H1 (cell line): ENCODE results near the gene ATP11A. TPM values are rescaled to one million over a fixed set of nuclear protein-coding genes. Genes with fewer than 3 reads are reported as not detected.

Experiments used
- CTCF ChIA-PET: fragments of 300-600 bp; sonication (Branson Sonifier 250); formaldehyde crosslinking; loops from one replicate; lab custom pipeline; 2021; ENCODE audit not compliant: partially characterized antibody; lab: Charles Lee
- POLR2A ChIA-PET: fragments of 300-600 bp; sonication (Branson Sonifier 250); formaldehyde crosslinking; loops from one replicate; lab custom pipeline; 2021; ENCODE audit warnings: inconsistent platforms; ENCODE audit not compliant: partially characterized antibody; lab: Charles Lee
- DNase-seq, 2 experiments: peaks; one replicate each; pipeline versions ENCODE4 v3.0.0 to v3.0.0-alpha.2; 2010 to 2022; ENCODE audit warnings: low spot score in 2 of 2, low read depth in 1 of 2, mixed read lengths in 1 of 2
- FAIRE-seq: peaks from 2 replicates; lab custom pipeline; 2011; peaks lifted over from hg19 to GRCh38; lab: Jason Lieb, UNC
- H2AFZ ChIP-seq: 2 replicates; pipeline ENCODE4 v1.8.1; 2012; ENCODE audit warnings: low read length, inconsistent platforms
- H2AK5ac ChIP-seq: 2 replicates; pipeline ENCODE4 v1.6.1; 2013; ENCODE audit warnings: low read depth, low read length
- H2BK120ac ChIP-seq: replicated peaks from 2 replicates; pipeline ENCODE3; 2013; ENCODE audit warnings: low read depth, low read length, inconsistent platforms
- H2BK12ac ChIP-seq: 2 replicates; pipeline ENCODE4 v1.6.1; 2013; ENCODE audit warnings: low read depth, low read length
- H2BK15ac ChIP-seq: 2 replicates; pipeline ENCODE4 v1.6.1; 2013; ENCODE audit warnings: low read length
- H2BK20ac ChIP-seq: 2 replicates; pipeline ENCODE4 v1.6.1; 2013; ENCODE audit warnings: low read length
- H2BK5ac ChIP-seq: 2 replicates; pipeline ENCODE4 v1.6.1; 2013; ENCODE audit warnings: low read depth, low read length
- H3K14ac ChIP-seq: 2 replicates; pipeline ENCODE4 v1.6.1; 2013; ENCODE audit warnings: inconsistent platforms; ENCODE audit not compliant: insufficient read length
- H3K18ac ChIP-seq: 2 replicates; pipeline ENCODE4 v1.6.1; 2013; ENCODE audit warnings: low read length; ENCODE audit errors: extremely low read depth
- H3K23ac ChIP-seq: 2 replicates; pipeline ENCODE4 v1.6.1; 2013; ENCODE audit warnings: inconsistent platforms; ENCODE audit not compliant: insufficient read length
- H3K23me2 ChIP-seq: 2 replicates; pipeline ENCODE4 v1.6.1; 2013; ENCODE audit warnings: low read depth, low read length
- H3K27ac ChIP-seq: 2 replicates; pipeline ENCODE4 v1.6.1; 2011; ENCODE audit warnings: low read depth, low read length, inconsistent platforms
- H3K27me3 ChIP-seq, 4 experiments: replicated peaks in 1 of 4; 1 replicate in 1 of 4; 2 replicates in 3 of 4; pipeline versions ENCODE4 v1.6.1 to v1.8.1; 2011 to 2013; ENCODE audit warnings: low read length in 3 of 4, mild to moderate bottlenecking in 3 of 4, inconsistent platforms in 2 of 4, mixed read lengths in 2 of 4, moderate library complexity in 1 of 4; ENCODE audit not compliant: control insufficient read depth in 3 of 4, insufficient read depth in 3 of 4; ENCODE audit errors: extremely low read depth in 1 of 4
- H3K36me3 ChIP-seq, 4 experiments: 2 replicates each; pipeline versions ENCODE4 v1.6.1 to v1.8.1; 2011 to 2013; ENCODE audit warnings: mild to moderate bottlenecking in 4 of 4, low read length in 3 of 4, moderate library complexity in 2 of 4, control low read depth in 1 of 4, inconsistent platforms in 1 of 4; ENCODE audit not compliant: insufficient read depth in 4 of 4, control insufficient read depth in 2 of 4
- H3K4ac ChIP-seq: replicated peaks from 2 replicates; pipeline ENCODE3; 2013; ENCODE audit warnings: low read length, low read depth, mixed read lengths, inconsistent platforms; ENCODE audit not compliant: insufficient read length
- H3K4me1 ChIP-seq, 4 experiments: replicated peaks in 1 of 4; 1 replicate in 1 of 4; 2 replicates in 3 of 4; pipeline versions ENCODE4 v1.6.1 to v1.8.1; 2011 to 2013; ENCODE audit warnings: low read length in 3 of 4, inconsistent platforms in 2 of 4, mixed read lengths in 1 of 4; ENCODE audit not compliant: insufficient read depth in 4 of 4, control insufficient read depth in 3 of 4
- H3K4me2 ChIP-seq, 2 experiments: 2 replicates each; pipeline versions ENCODE4 v1.6.1 to v1.8.1; 2011 to 2013; ENCODE audit warnings: low read depth in 2 of 2, low read length in 2 of 2, control low read depth in 1 of 2, inconsistent platforms in 1 of 2, mild to moderate bottlenecking in 1 of 2; ENCODE audit not compliant: insufficient read depth in 1 of 2
- H3K4me3 ChIP-seq, 4 experiments: fragments of 200-600, 300-600 bp in 1 of 4; sonication (generic), shearing (Covaris generic), sonication (Bioruptor Twin) in 1 of 4; 2 replicates each; pipeline versions ENCODE4 v1.5.1 to v1.8.1; 2011 to 2016; ENCODE audit warnings: low read length in 4 of 4, low read depth in 3 of 4, control low read depth in 2 of 4, inconsistent platforms in 2 of 4, mild to moderate bottlenecking in 2 of 4, mixed read lengths in 1 of 4, moderate library complexity in 1 of 4; ENCODE audit not compliant: insufficient read depth in 2 of 4; ENCODE audit errors: extremely low read depth in 1 of 4
- H3K56ac ChIP-seq: replicated peaks from 2 replicates; pipeline ENCODE3; 2013; ENCODE audit warnings: low read depth, mild to moderate bottlenecking, mixed read lengths, low read length, inconsistent platforms; ENCODE audit not compliant: insufficient read length
- H3K79me1 ChIP-seq: 2 replicates; pipeline ENCODE4 v1.6.1; 2013; ENCODE audit warnings: low read depth, low read length, control low read depth
- H3K79me2 ChIP-seq, 2 experiments: 2 replicates each; pipeline versions ENCODE4 v1.6.1 to v1.8.1; 2012 to 2013; ENCODE audit warnings: low read length in 2 of 2, mild to moderate bottlenecking in 2 of 2, inconsistent platforms in 1 of 2; ENCODE audit not compliant: insufficient read depth in 2 of 2, control insufficient read depth in 1 of 2
- H3K9ac ChIP-seq, 4 experiments: replicated peaks in 1 of 4; 1 replicate in 1 of 4; 2 replicates in 3 of 4; pipeline versions ENCODE4 v1.6.1 to v1.8.1; 2011 to 2013; ENCODE audit warnings: low read depth in 3 of 4, low read length in 3 of 4, control low read depth in 2 of 4, mild to moderate bottlenecking in 2 of 4, moderate library complexity in 2 of 4, inconsistent platforms in 1 of 4; ENCODE audit errors: extremely low read depth in 1 of 4
- H3K9me3 ChIP-seq, 2 experiments: 2 replicates each; pipeline versions ENCODE4 v1.6.1 to v1.8.1; 2012 to 2013; ENCODE audit warnings: mild to moderate bottlenecking in 2 of 2, moderate library complexity in 2 of 2, control low read depth in 1 of 2, inconsistent platforms in 1 of 2, low read depth in 1 of 2, low read length in 1 of 2, mixed read lengths in 1 of 2; ENCODE audit not compliant: insufficient read depth in 2 of 2
- H4K20me1 ChIP-seq, 2 experiments: replicated peaks in 1 of 2; 2 replicates each; pipeline versions ENCODE3 to v1.8.1; 2011 to 2013; ENCODE audit warnings: inconsistent platforms in 2 of 2, low read length in 2 of 2, mild to moderate bottlenecking in 1 of 2; ENCODE audit not compliant: insufficient read depth in 2 of 2, control insufficient read depth in 1 of 2
- H4K5ac ChIP-seq: 2 replicates; pipeline ENCODE4 v1.6.1; 2013; ENCODE audit warnings: low read length, low read depth, mixed read lengths, inconsistent platforms; ENCODE audit not compliant: insufficient read length
- H4K8ac ChIP-seq: 2 replicates; pipeline ENCODE4 v1.8.0; 2013; ENCODE audit warnings: mild to moderate bottlenecking, moderate library complexity, low read length, inconsistent platforms; ENCODE audit not compliant: insufficient read depth; ENCODE audit errors: extremely low read depth
- H4K91ac ChIP-seq: replicated peaks from 2 replicates; pipeline ENCODE3; 2013; ENCODE audit warnings: low read length, mixed read lengths, inconsistent platforms; ENCODE audit not compliant: insufficient read length
- CREB1 ChIP-seq: IDR thresholded peaks from 2 replicates; pipeline ENCODE4 v1.6.1; 2012; ENCODE audit warnings: inconsistent platforms
- CTCF ChIP-seq, 3 experiments: IDR thresholded peaks; 1 replicate in 2 of 3; 2 replicates in 1 of 3; pipeline versions ENCODE4 v1.5.1 to v1.6.1; 2011; ENCODE audit warnings: low read length in 3 of 3, mild to moderate bottlenecking in 3 of 3, inconsistent platforms in 2 of 3, low read depth in 1 of 3, moderate library complexity in 1 of 3; ENCODE audit not compliant: insufficient read depth in 1 of 3; ENCODE audit errors: control extremely low read depth in 1 of 3
- HDAC6 ChIP-seq: IDR thresholded peaks from one replicate; pipeline ENCODE4 v1.7.1; 2012; ENCODE audit warnings: low read depth, mild to moderate bottlenecking, inconsistent platforms, low read length, moderate library complexity
- SP1 ChIP-seq: IDR thresholded peaks from 2 replicates; pipeline ENCODE4 v1.6.1; 2011; ENCODE audit warnings: low read depth, low read length
- WGBS, 2 experiments: shearing (Covaris generic) in 1 of 2; methylation state at CpG; one replicate each; pipeline versions ENCODE4 v1.1.6 to v1.1.7; 2013 to 2015; ENCODE audit warnings: low lambda C conversion rate in 2 of 2, mixed read lengths in 2 of 2, inconsistent platforms in 1 of 2, low coverage in 1 of 2, missing lambda C conversion rate in 1 of 2; ENCODE audit not compliant: insufficient replicate concordance in 2 of 2, insufficient coverage in 1 of 2, insufficient read length in 1 of 2; ENCODE audit errors: extremely low coverage in 1 of 2, missing lambda C conversion rate in 1 of 2; 5-methylcytosine and 5-hydroxymethylcytosine counted together
- polyA plus RNA-seq, 7 experiments: library from polyadenylated mRNA; depleted of rRNA in 3 of 7; stranded (reverse) in 5 of 7; unstranded in 2 of 7; fragments of >200 nt in 5 of 7; fragments of 200-250 nt in 2 of 7; gene quantifications; 1 replicate in 5 of 7; 2 replicates in 1 of 7; 4 replicates in 1 of 7; pipeline versions ENCODE4 v1.2.1 to v1.2.3, GENCODE V29; 2011 to 2013; ENCODE audit warnings: missing spikeins in 2 of 7, mixed read lengths in 2 of 7
- total RNA-seq: library from RNA; stranded (reverse); fragmentation: NEBNext Ultra II Directional; extraction: Animal tissue kit (Norgen Biotek cat#: 25700); gene quantifications from 2 replicates; pipeline ENCODE4 v1.2.1, GENCODE V29; 2021

Gene ATP11A
- total and polyA plus RNA-seq, 2 of the 8 experiments (the other 6 are each of a cell fraction or from before 2014, with no cell fraction given), result 28.8 to 72.9 TPM

- 94% methylated on average over 14 of the region's 14 CpGs; no CpG with 5 or more reads in 1 of the 2 experiments for WGBS, 2 experiments
- H2BK15ac ChIP-seq, result no peak overlapping the region
- H4K20me1 ChIP-seq, result peaks cover 2 to 3% of the 10 kb centered on the region in 2 experiments
- H3K27me3 ChIP-seq, result no peaks in the 10 kb centered on the region
- H3K27ac ChIP-seq, result no peak overlapping the region
- H3K79me1 ChIP-seq, result no peaks in the 10 kb centered on the region; the same call in none of the 2 replicates
- H3K23me2 ChIP-seq, result no peaks in the 10 kb centered on the region; the same call in 1 of the 2 replicates
- H3K4ac ChIP-seq, result no peak overlapping the region
- no peak overlapping the region for H3K14ac ChIP-seq
- H2AK5ac ChIP-seq, result no peak overlapping the region
- ChIA-PET CTCF (interaction anchor here (0.7 kb wide), 1 partner anchor 1198 kb away, joined by 3 read pairs; no protein-coding TSS in a partner anchor), POLR2A (interaction anchor here (0.6 kb wide), 1 partner anchor 49 kb away, joined by 3 read pairs; no protein-coding TSS in a partner anchor)
- H2BK120ac ChIP-seq, result no peak overlapping the region
- no peak overlapping the region for H3K9ac ChIP-seq
- peaks cover 4 to 22% (median 19%) of the 10 kb centered on the region in 4 experiments; a peak in 5 of 8 replicates for H3K36me3 ChIP-seq
- no peak overlapping the region for H2BK5ac ChIP-seq
- no peaks in the 10 kb centered on the region for H3K79me2 ChIP-seq
- H3K4me3 ChIP-seq, result no peak overlapping the region
- peaks cover 0 to 4% of the 10 kb centered on the region in 2 experiments; a peak in 1 of 4 replicates for H3K9me3 ChIP-seq
- no peak overlapping the region for H2AFZ ChIP-seq
- H3K4me2 ChIP-seq, result no peak overlapping the region
- H3K23ac ChIP-seq, result no peak overlapping the region
- H4K5ac ChIP-seq, result no peak overlapping the region
- H4K8ac ChIP-seq, result no peak overlapping the region
- no peak overlapping the region for H3K18ac ChIP-seq
- no peak overlapping the region for H3K56ac ChIP-seq
- H3K4me1 ChIP-seq, result peaks cover 0 to 9% (median under 1%) of the 10 kb centered on the region in 4 experiments; a peak in 3 of 7 replicates
- FAIRE-seq (no peak), DNase-seq (no peak)
- H4K91ac ChIP-seq, result no peak overlapping the region
- H2BK12ac ChIP-seq, result no peak overlapping the region
- H2BK20ac ChIP-seq, result no peak overlapping the region
- TF ChIP-seq CREB1 (no peak), SP1 (no peak), HDAC6 (no peak), CTCF (IDR thresholded peaks at IDR 0.05; ENCODE audit: control extremely low read depth in 1 of 3, insufficient read depth in 1 of 3, low read depth in 1 of 3, low read length in 3 of 3) (no peak)
Measured at GRCh38 chr13:112810608-112811007, 120.8 kb downstream of the ATP11A start.
